Right lobe of liver (tissue), 4 donors: ENCODE results near the gene VARS2.

ENCODE experiments used
- POLR2A ChIP-seq: fragments of 450-650 bp; IDR thresholded peaks from one replicate; pipeline ENCODE4 v1.6.1; 2017; ENCODE audit warnings: antibody characterized with exemption, mild to moderate bottlenecking
- TF ChIP-seq, protein P1 (sequence below), 4 donors: fragments of 200-600 bp in 3 of 4; fragments of 450-650 bp in 1 of 4; IDR thresholded peaks; one replicate each; pipeline versions ENCODE4 v1.5.1 to v1.8.0; 2016 to 2022; ENCODE audit warnings: antibody characterized with exemption in 4 of 4, mild to moderate bottlenecking in 2 of 4
- donor health status: DM: no; HTN: no; CAD: no.
- donor health status: DM: no; HTN: no; CAD: no.
- donor health status: DM: no; HTN: yes; CAD: no.

DNA sequence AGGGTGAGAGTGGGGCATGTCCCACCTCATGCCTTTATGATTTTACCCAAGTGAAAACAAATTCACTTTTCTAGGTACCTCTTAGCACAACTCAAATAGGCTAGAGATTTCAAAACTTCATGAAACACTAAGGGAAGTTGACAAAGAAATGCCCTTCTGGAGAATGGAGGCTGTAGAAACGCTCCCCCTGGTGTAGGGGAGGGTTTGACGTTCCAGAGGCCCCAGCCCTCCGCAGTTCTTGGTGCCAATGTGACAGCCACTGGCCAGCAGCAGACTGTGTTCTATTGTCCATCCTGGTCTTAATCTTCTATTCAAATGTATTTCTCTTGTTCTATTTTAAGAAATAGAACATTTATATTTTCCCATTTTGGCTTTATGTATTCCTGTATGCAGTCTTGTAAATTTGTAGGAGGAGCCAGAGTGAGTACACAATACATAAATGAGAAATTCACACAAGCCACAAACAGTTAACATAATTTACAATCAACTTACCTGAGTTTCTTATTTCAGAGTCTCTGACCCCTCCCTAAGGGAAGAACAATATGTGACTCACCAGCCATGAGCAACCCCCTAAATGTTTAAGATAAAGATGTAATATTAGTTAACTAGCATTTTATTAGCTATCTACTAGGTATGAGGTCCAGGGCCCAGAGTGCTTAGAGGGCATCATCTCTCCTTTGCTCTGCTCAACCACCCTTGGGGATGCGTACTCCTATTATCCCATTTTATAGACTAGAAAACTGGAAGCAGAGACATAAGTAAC, 60.6 kb downstream of the VARS2 start:
- TF ChIP-seq, protein P1, sequence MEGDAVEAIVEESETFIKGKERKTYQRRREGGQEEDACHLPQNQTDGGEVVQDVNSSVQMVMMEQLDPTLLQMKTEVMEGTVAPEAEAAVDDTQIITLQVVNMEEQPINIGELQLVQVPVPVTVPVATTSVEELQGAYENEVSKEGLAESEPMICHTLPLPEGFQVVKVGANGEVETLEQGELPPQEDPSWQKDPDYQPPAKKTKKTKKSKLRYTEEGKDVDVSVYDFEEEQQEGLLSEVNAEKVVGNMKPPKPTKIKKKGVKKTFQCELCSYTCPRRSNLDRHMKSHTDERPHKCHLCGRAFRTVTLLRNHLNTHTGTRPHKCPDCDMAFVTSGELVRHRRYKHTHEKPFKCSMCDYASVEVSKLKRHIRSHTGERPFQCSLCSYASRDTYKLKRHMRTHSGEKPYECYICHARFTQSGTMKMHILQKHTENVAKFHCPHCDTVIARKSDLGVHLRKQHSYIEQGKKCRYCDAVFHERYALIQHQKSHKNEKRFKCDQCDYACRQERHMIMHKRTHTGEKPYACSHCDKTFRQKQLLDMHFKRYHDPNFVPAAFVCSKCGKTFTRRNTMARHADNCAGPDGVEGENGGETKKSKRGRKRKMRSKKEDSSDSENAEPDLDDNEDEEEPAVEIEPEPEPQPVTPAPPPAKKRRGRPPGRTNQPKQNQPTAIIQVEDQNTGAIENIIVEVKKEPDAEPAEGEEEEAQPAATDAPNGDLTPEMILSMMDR (IDR thresholded peaks at IDR 0.05) = no peak
- no peak for TF ChIP-seq POLR2A
